Measurements from ENCODE around the gene HSD17B3. TPM values are rescaled to one million over a fixed set of nuclear protein-coding genes. Genes with fewer than 3 reads are reported as not detected.
A peak's percentile ranks its signal among the peaks of the same experiment; 100 is the strongest.
"Not testable (repeated sequence)": the region's sequence is repeated elsewhere in the genome, so short reads cannot be mapped to it uniquely, and the experiment has no call there.

Gene HSD17B3
- total and polyA plus RNA-seq, 3 experiments from 2014 or later, result 0.35 to 0.42 TPM; not detected in 1

DNA sequence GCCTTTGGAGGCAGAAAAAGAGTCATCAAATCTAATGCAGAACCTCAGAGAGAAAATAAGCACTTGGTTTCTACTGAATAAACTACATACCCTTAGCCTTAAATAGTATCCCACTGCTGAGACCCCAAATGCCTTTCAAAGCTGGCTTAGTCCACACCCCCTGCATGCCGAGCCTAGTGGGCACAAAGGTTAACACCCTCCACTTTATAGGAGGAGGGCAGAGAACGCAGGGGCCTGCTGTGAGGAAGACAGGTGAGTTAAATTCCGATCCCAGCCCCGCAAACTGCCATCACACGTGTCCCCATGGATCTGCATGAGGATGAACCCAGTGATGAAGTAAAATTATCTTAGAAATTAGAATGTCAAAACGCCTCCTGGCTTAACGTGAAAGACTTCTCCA lies 19.5 kb upstream of the HSD17B3 start:
- DNase-seq, result no peak
- no peak overlapping the region for H3K27ac ChIP-seq (ENCODE audit: low read depth, low read length)
- no peak overlapping the region for H3K4me3 Mint-ChIP-seq
- no peak overlapping the region for H3K27ac Mint-ChIP-seq
- no peaks in the 10 kb centered on the region for H3K9me3 Mint-ChIP-seq
- CTCF ChIA-PET, result no interaction called here
- no peaks in the 10 kb centered on the region for H3K36me3 ChIP-seq (ENCODE audit: insufficient read depth, low read length)
- H3K27me3 ChIP-seq (ENCODE audit: insufficient read depth, low read length, poor library complexity, severe bottlenecking), result no peaks in the 10 kb centered on the region
- H3K9me3 ChIP-seq (ENCODE audit: low read length), result no peaks in the 10 kb centered on the region
- no peaks in the 10 kb centered on the region for H3K27me3 Mint-ChIP-seq
- H3K4me3 ChIP-seq (ENCODE audit: low read length), result no peak overlapping the region
- no peaks in the 10 kb centered on the region for H3K4me1 ChIP-seq (ENCODE audit: insufficient read depth, low read length)
- POLR2A ChIA-PET, result no interaction called here
- peaks cover 0 to 46% (median 8%) of the 10 kb centered on the region in 3 donors for H3K36me3 Mint-ChIP-seq
- peaks cover 0 to 2% (median 2%) of the 10 kb centered on the region in 3 donors for H3K4me1 Mint-ChIP-seq

DNA sequence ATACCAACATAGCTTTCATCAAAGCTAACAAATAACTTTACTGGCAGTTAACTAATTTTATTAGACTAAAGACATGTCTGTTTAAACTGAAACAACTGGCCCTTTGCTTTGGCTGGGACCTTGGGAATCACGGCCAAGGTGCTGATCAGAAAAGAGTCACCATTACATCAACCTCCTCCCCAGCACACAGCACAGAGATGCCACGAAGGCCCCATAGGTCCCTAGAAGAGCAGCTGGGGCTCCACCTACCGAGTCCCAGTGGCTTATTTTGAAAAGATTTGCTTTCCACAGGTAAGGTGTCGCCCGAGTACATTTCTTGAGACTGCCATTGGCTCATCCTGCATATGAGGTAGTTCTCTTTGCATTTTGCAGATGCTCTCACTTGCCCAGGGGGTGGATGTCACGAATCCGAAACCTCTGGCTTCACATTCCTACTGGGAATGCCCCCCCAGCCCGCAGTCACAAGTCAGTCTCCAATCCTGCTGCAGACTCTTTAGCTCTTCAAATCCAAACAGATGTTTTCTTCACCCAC lies 18.8 kb upstream of the HSD17B3 start:
- Histone ChIP-seq H3K27me3 (ENCODE audit: insufficient read depth, low read length, poor library complexity, severe bottlenecking) (no peaks in the 10 kb centered on the region), H3K4me3 (ENCODE audit: low read length) (no peak overlapping the region), H3K9me3 (ENCODE audit: low read length) (no peaks in the 10 kb centered on the region), H3K4me1 (ENCODE audit: insufficient read depth, low read length) (no peaks in the 10 kb centered on the region), H3K36me3 (ENCODE audit: insufficient read depth, low read length) (no peaks in the 10 kb centered on the region), H3K27ac (ENCODE audit: low read depth, low read length) (no peak overlapping the region)
- Mint-ChIP-seq H3K27me3 (peaks cover 0 to 2% of the 10 kb centered on the region in 2 donors), H3K27ac (no peak overlapping the region), H3K4me1 (peaks cover 0 to 2% (median 2%) of the 10 kb centered on the region in 3 donors), H3K4me3 (no peak overlapping the region), H3K36me3 (peaks cover 0 to 46% (median 8%) of the 10 kb centered on the region in 3 donors), H3K9me3 (no peaks in the 10 kb centered on the region)
- POLR2A ChIA-PET, result no interaction called here
- no peak for DNase-seq
- CTCF ChIA-PET, result interaction anchor here (0.9 kb wide), 1 partner anchor 9 kb away, joined by 3 read pairs; no protein-coding TSS in a partner anchor

DNA sequence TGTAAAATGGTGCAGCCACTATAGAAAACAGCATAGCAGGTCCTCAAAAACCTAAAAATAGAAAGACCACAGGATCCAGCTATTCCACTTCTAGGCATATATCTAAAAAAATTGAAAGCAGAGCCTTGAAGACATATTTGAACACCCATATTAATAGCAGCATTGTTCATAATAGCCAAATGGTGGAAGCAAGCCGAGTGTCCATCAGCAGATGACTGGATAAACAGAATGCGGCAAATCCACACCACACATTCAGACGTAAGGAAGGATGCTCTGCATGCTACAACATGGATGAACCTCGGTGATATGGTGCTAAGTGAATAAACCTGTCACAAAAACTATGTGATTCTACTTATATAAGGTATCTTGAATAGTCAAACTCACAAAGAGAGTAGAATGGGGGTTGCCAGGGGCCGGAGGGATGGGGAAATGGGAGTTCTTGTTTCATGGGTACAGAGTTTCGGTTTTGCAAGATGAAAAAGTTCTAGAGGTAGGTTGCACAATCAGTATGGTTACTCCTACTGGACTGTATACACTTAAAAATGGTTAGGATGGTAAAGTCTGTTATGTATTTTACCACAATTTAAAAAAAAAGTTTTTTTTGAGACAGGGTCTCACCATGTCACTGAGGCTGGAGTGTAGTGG lies 17.1 kb upstream of the HSD17B3 start:
- H3K4me3 Mint-ChIP-seq, result no peak overlapping the region
- Histone ChIP-seq H3K27me3 (ENCODE audit: insufficient read depth, low read length, poor library complexity, severe bottlenecking) (no peaks in the 10 kb centered on the region), H3K4me3 (ENCODE audit: low read length) (no peak overlapping the region), H3K9me3 (ENCODE audit: low read length) (no peaks in the 10 kb centered on the region), H3K36me3 (ENCODE audit: insufficient read depth, low read length) (no peaks in the 10 kb centered on the region), H3K27ac (ENCODE audit: low read depth, low read length) (no peak overlapping the region), H3K4me1 (ENCODE audit: insufficient read depth, low read length) (no peaks in the 10 kb centered on the region)
- peaks cover 0 to 5% (median 0%) of the 10 kb centered on the region in 5 donors for H3K9me3 Mint-ChIP-seq
- DNase-seq, result no peak
- peaks cover 6 to 37% (median 7%) of the 10 kb centered on the region in 3 donors for H3K36me3 Mint-ChIP-seq
- H3K27ac Mint-ChIP-seq, result no peak overlapping the region
- H3K4me1 Mint-ChIP-seq, result peaks cover 0 to 2% (median 2%) of the 10 kb centered on the region in 3 donors
- peaks cover 0 to 2% of the 10 kb centered on the region in 2 donors for H3K27me3 Mint-ChIP-seq
- CTCF ChIA-PET, result interaction anchor here (0.8 kb wide), 1 partner anchor 10 kb away, joined by 3 read pairs; no protein-coding TSS in a partner anchor
- POLR2A ChIA-PET, result no interaction called here

DNA sequence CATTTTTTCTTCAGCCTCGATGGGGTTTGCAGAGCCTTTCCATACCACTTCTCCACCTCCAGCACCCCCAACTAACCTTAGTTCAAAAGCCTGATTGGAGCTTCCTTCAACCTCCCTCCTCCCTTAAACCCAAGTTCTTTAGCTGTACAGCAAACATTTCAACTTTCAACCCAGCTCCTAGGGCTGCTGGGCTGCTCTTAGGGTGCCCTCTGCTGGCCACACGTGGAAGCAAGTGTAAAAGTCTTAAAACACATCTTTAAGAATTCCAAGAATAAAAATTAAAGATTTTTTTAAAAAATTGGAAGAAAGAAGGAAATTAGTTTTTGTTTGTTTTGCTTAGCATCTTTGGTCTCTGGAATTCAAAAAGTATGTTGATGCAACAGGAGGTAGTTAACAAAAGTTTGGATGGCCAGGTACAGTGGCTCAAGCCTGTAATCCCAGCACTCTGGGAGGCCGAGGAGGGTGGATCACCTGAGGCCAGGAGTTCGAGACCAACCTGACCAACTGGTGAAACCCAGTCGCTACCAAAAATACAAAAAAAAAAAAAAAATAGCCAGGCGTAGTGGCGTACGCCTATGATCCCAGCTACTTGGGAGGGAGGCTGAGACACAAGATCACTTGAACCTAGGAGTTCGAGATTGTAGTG lies 15.5 kb upstream of the HSD17B3 start:
- Histone ChIP-seq H3K4me1 (ENCODE audit: insufficient read depth, low read length) (no peaks in the 10 kb centered on the region), H3K27ac (ENCODE audit: low read depth, low read length) (no peak overlapping the region), H3K9me3 (ENCODE audit: low read length) (no peaks in the 10 kb centered on the region), H3K27me3 (ENCODE audit: insufficient read depth, low read length, poor library complexity, severe bottlenecking) (no peaks in the 10 kb centered on the region), H3K36me3 (ENCODE audit: insufficient read depth, low read length) (no peaks in the 10 kb centered on the region), H3K4me3 (ENCODE audit: low read length) (no peak overlapping the region)
- peak; percentile 16 to 69 (median 25) for DNase-seq
- Mint-ChIP-seq H3K27me3 (peaks cover 2 to 6% of the 10 kb centered on the region in 2 donors), H3K27ac (no peak overlapping the region), H3K9me3 (peaks cover 6 to 18% (median 13%) of the 10 kb centered on the region in 5 donors), H3K36me3 (peaks cover 6 to 31% (median 21%) of the 10 kb centered on the region in 3 donors), H3K4me3 (no peak overlapping the region), H3K4me1 (peaks cover 0 to 2% (median 2%) of the 10 kb centered on the region in 3 donors)
- ChIA-PET CTCF (interaction anchor here (0.8 to 5.4 kb wide), 9 partner anchors 9 to 348 kb away, joined by 3 to 34 read pairs (median 4); no protein-coding TSS in a partner anchor), POLR2A (no interaction called here)

DNA sequence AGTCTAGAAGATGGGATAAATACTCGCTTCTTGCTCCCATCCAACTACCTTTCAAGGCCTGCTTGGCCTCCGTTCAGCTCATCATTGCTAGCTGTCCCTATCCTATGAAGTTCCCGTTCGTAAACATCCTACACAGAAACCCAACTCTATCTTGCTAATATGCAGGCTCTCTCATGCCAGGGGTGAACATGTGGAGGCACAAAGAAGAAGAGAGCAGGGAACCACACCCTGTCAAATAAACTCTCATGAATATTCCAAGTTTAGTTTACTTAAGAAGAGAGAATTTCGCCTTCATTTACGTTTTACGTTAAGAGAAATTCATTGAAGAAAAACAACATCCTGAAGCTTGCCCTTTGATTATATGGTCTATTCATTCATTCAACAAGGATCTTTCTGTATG lies 7.9 kb upstream of the HSD17B3 start:
- Mint-ChIP-seq H3K4me1 (no peaks in the 10 kb centered on the region), H3K4me3 (no peak overlapping the region), H3K36me3 (peaks cover under 1 to 30% (median 4%) of the 10 kb centered on the region in 3 donors), H3K27ac (no peak overlapping the region), H3K27me3 (peaks cover 4 to 21% of the 10 kb centered on the region in 2 donors), H3K9me3 (peaks cover 8 to 24% (median 11%) of the 10 kb centered on the region in 5 donors)
- ChIA-PET CTCF (interaction anchor here (2.5 kb wide), 1 partner anchor 7 kb away, joined by 11 read pairs; no protein-coding TSS in a partner anchor), POLR2A (no interaction called here)
- DNase-seq, result no peak
- no peak overlapping the region for H3K4me3 ChIP-seq (ENCODE audit: low read length)
- no peaks in the 10 kb centered on the region for H3K36me3 ChIP-seq (ENCODE audit: insufficient read depth, low read length)
- H3K27me3 ChIP-seq (ENCODE audit: insufficient read depth, low read length, poor library complexity, severe bottlenecking), result no peaks in the 10 kb centered on the region
- no peak overlapping the region for H3K27ac ChIP-seq (ENCODE audit: low read depth, low read length)
- H3K9me3 ChIP-seq (ENCODE audit: low read length), result no peaks in the 10 kb centered on the region
- H3K4me1 ChIP-seq (ENCODE audit: insufficient read depth, low read length), result no peaks in the 10 kb centered on the region

DNA sequence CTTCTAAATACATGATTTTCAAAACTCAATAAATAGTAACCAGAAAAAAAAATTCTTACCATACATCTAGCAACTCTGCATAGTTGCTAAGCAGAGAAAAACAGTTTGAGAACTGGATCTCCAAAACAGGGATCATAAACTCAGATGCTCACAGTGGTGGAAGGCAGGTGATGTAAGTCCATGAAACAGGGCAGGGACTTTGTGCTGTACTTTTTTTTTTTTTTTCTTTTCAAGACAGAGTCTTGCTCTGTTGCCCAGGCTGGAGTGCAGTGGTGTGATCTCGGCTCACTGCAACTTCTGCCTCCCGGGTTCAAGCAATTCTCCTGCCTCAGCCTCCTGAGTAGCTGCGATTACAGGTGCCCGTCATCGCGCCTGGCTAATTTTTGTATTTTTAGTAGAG lies 5.0 kb upstream of the HSD17B3 start:
- H3K27ac Mint-ChIP-seq; H3K27ac ChIP-seq (ENCODE audit: low read depth, low read length); CTCF ChIA-PET; POLR2A ChIA-PET; H3K4me1 Mint-ChIP-seq; H3K4me1 ChIP-seq (ENCODE audit: insufficient read depth, low read length); H3K36me3 ChIP-seq (ENCODE audit: insufficient read depth, low read length); H3K9me3 Mint-ChIP-seq; H3K27me3 ChIP-seq (ENCODE audit: insufficient read depth, low read length, poor library complexity, severe bottlenecking); DNase-seq; H3K4me3 ChIP-seq (ENCODE audit: low read length); H3K9me3 ChIP-seq (ENCODE audit: low read length): not testable (repeated sequence)
- Mint-ChIP-seq H3K4me3 (peak overlapping the region in 1 of 7 donors; percentile 34), H3K27me3 (peaks cover 6 to 11% of the 10 kb centered on the region in 2 donors), H3K36me3 (peaks cover 0 to 13% (median 0%) of the 10 kb centered on the region in 3 donors)

DNA sequence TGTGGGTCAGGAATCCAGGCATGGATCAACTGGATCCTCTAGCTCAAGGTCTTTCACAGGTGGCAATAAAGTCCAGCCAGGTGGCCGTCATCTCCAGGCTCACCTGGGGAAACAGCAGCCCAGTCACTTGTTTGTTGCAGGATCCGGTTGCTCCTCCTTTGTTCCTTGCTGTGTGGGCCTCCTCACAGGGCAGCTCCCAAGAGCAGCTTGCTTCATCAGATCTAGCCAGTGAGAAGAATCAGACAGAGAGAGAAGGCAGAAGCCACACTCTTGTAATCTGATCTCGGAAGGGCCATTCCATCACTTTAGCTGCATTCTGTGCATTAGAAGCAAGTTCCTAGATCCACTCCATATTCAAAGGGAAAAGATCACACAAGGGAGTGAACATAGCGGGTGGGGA lies 3.2 kb upstream of the HSD17B3 start:
- peaks cover 0 to 6% (median 0%) of the 10 kb centered on the region in 3 donors for H3K36me3 Mint-ChIP-seq
- Histone ChIP-seq H3K27ac (ENCODE audit: low read depth, low read length) (no peak overlapping the region), H3K27me3 (ENCODE audit: insufficient read depth, low read length, poor library complexity, severe bottlenecking) (no peaks in the 10 kb centered on the region), H3K9me3 (ENCODE audit: low read length) (no peaks in the 10 kb centered on the region), H3K4me1 (ENCODE audit: insufficient read depth, low read length) (no peaks in the 10 kb centered on the region), H3K36me3 (ENCODE audit: insufficient read depth, low read length) (no peaks in the 10 kb centered on the region), H3K4me3 (ENCODE audit: low read length) (no peak overlapping the region)
- no peak overlapping the region for H3K27ac Mint-ChIP-seq
- H3K9me3 Mint-ChIP-seq, result peaks cover 0 to 3% (median 0%) of the 10 kb centered on the region in 5 donors
- CTCF ChIA-PET, result no interaction called here
- H3K4me1 Mint-ChIP-seq, result no peaks in the 10 kb centered on the region
- no peak overlapping the region for H3K4me3 Mint-ChIP-seq
- H3K27me3 Mint-ChIP-seq, result peaks cover 2 to 4% of the 10 kb centered on the region in 2 donors
- POLR2A ChIA-PET, result no interaction called here
- DNase-seq, result no peak

DNA sequence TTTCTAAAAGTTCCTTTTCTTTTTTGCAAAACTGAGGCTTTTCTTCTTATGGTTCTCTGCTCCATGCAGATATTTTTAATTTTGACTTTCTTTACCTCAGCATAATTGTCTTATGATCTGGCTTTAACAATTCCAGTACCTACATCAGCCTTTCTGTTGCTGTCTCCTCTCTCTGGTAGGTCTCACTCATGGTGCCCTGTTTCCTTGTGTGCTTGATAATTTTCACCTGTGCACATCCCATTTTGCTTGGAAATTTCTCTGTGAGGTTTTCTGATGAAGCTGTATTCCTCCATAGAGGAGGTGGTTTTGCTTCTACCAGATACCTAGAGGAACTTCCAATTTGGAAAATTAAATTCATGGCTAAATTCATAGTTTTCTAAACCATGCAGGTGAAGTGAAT lies 2.3 kb upstream of the HSD17B3 start:
- ChIA-PET POLR2A (no interaction called here), CTCF (no interaction called here)
- no peak overlapping the region for H3K4me3 ChIP-seq (ENCODE audit: low read length)
- no peaks in the 10 kb centered on the region for H3K36me3 ChIP-seq (ENCODE audit: insufficient read depth, low read length)
- H3K27ac Mint-ChIP-seq, result no peak overlapping the region
- no peaks in the 10 kb centered on the region for H3K4me1 Mint-ChIP-seq
- H3K9me3 ChIP-seq (ENCODE audit: low read length), result no peaks in the 10 kb centered on the region
- H3K27me3 ChIP-seq (ENCODE audit: insufficient read depth, low read length, poor library complexity, severe bottlenecking), result no peaks in the 10 kb centered on the region
- H3K9me3 Mint-ChIP-seq, result peaks cover 0 to 3% (median 0%) of the 10 kb centered on the region in 5 donors
- peaks cover 0 to 6% (median 0%) of the 10 kb centered on the region in 3 donors for H3K36me3 Mint-ChIP-seq
- peaks cover 2 to 4% of the 10 kb centered on the region in 2 donors for H3K27me3 Mint-ChIP-seq
- DNase-seq, result no peak
- H3K4me3 Mint-ChIP-seq, result no peak overlapping the region
- no peak overlapping the region for H3K27ac ChIP-seq (ENCODE audit: low read depth, low read length)
- no peaks in the 10 kb centered on the region for H3K4me1 ChIP-seq (ENCODE audit: insufficient read depth, low read length)

Measured in CD8-positive, alpha-beta memory T cell (primary cell).